HG03558 (cell line): ENCODE results near the gene CDH2.

Source experiments
- ATAC-seq: cut with Tn5 transposase; IDR thresholded peaks from one replicate; pipeline ENCODE4 v1.9.1; 2021; ENCODE audit warnings: moderate number of reproducible peaks; ENCODE audit not compliant: unreplicated experiment; ENCODE audit errors: extremely low read depth

Gene CDH2

GRCh38 chr18:28176948-28177827, at the start of gene CDH2:
Gene CDH2 (minus strand): TSS chr18:28177130. CDS start chr18:28177022, 108 bp downstream.
- ATAC-seq: no peak

GRCh38 chr18:28212060-28212459, 35.1 kb upstream of the CDH2 start:
- ATAC-seq: no peak

- no peak for ATAC-seq
These were observed 31.9 kb upstream of the CDH2 start for GRCh38 chr18:28208712-28209265.

- no peak for ATAC-seq
These were observed 31.3 kb upstream of the CDH2 start for GRCh38 chr18:28208268-28208667.

GRCh38 chr18:28204154-28204553, 27.2 kb upstream of the CDH2 start:
- ATAC-seq: no peak

GRCh38 chr18:28201056-28201455, 24.1 kb upstream of the CDH2 start:
- ATAC-seq: no peak

- ATAC-seq: no peak
These were observed 21.7 kb upstream of the CDH2 start for GRCh38 chr18:28198620-28199019.

- ATAC-seq: no peak
These were observed 16.3 kb upstream of the CDH2 start for GRCh38 chr18:28193177-28193778.

- no peak for ATAC-seq
These were observed 12.7 kb upstream of the CDH2 start for GRCh38 chr18:28189400-28190239.

GRCh38 chr18:28185121-28185520, 8.2 kb upstream of the CDH2 start:
- no peak for ATAC-seq

- no peak for ATAC-seq
These were observed 6.6 kb upstream of the CDH2 start for GRCh38 chr18:28183418-28184078.

- no peak for ATAC-seq
These were observed 4.7 kb upstream of the CDH2 start for GRCh38 chr18:28181616-28182015.

- no peak for ATAC-seq
These were observed 1.8 kb upstream of the CDH2 start for GRCh38 chr18:28178720-28179119.

- no peak for ATAC-seq
These were observed 1.1 kb upstream of the CDH2 start for GRCh38 chr18:28177828-28178635.

- ATAC-seq: no peak
These were observed 307 bp downstream of the CDH2 start for GRCh38 chr18:28176698-28176947.

GRCh38 chr18:28175930-28176697, 816 bp downstream of the CDH2 start:
- ATAC-seq: no peak

GRCh38 chr18:28175150-28175929, 1.6 kb downstream of the CDH2 start:
- ATAC-seq: no peak
